HCT116 (cell line): Measurements from ENCODE around the gene YWHAQ.

Source experiments
- ATF3 ChIP-seq: IDR thresholded peaks from 2 replicates; pipeline ENCODE4 v1.6.1; 2012
- EZH2 ChIP-seq: fragments of 200-600 bp; sonication (generic); IDR thresholded peaks from 2 replicates; pipeline ENCODE4 v1.6.1; 2017; ENCODE audit warnings: antibody characterized with exemption, mixed run types
- EZH2phosphoT487 ChIP-seq: fragments of 200-600 bp; IDR thresholded peaks from 2 replicates; pipeline ENCODE4 v1.6.1; 2018; ENCODE audit warnings: antibody characterized with exemption, borderline replicate concordance
- FOSL1 ChIP-seq: IDR thresholded peaks from 2 replicates; pipeline ENCODE4 v1.6.1; 2012; ENCODE audit warnings: low read depth
- POLR2A ChIP-seq: IDR thresholded peaks from 2 replicates; pipeline ENCODE4 v1.7.0; 2011; ENCODE audit warnings: borderline replicate concordance; ENCODE audit not compliant: insufficient read depth, insufficient read length; ENCODE audit errors: extremely low read depth
- POLR2AphosphoS5 ChIP-seq: IDR thresholded peaks from 2 replicates; pipeline ENCODE4 v1.6.1; 2011; ENCODE audit warnings: mild to moderate bottlenecking, low read depth, low read length, moderate library complexity
- RAD21 ChIP-seq: IDR thresholded peaks from 2 replicates; pipeline ENCODE4 v1.6.1; 2012; ENCODE audit warnings: low read depth, mild to moderate bottlenecking
- SRF ChIP-seq: IDR thresholded peaks from 2 replicates; pipeline ENCODE4 v1.6.1; 2012; ENCODE audit warnings: low read depth
- ZFX ChIP-seq: fragments of 450-650 bp; IDR thresholded peaks from 2 replicates; pipeline ENCODE4 v1.6.1; 2017
- TF ChIP-seq, protein P1 (sequence below), 3 experiments: fragments of 200-600 bp in 1 of 3; sonication (generic) in 1 of 3; IDR thresholded peaks in 2 of 3; conservative IDR thresholded peaks in 1 of 3; 2 replicates each; pipeline ENCODE4 v1.5.1; 2012 to 2017; ENCODE audit warnings: low read depth in 2 of 3, low read length in 2 of 3, antibody characterized with exemption in 1 of 3, borderline replicate concordance in 1 of 3, control low read depth in 1 of 3, mild to moderate bottlenecking in 1 of 3, mixed read lengths in 1 of 3, mixed run types in 1 of 3, moderate library complexity in 1 of 3; ENCODE audit not compliant: insufficient read depth in 1 of 3

GRCh38 chr2:9618410-9618809, 12.4 kb downstream of the YWHAQ start:
- TF ChIP-seq, protein P1, sequence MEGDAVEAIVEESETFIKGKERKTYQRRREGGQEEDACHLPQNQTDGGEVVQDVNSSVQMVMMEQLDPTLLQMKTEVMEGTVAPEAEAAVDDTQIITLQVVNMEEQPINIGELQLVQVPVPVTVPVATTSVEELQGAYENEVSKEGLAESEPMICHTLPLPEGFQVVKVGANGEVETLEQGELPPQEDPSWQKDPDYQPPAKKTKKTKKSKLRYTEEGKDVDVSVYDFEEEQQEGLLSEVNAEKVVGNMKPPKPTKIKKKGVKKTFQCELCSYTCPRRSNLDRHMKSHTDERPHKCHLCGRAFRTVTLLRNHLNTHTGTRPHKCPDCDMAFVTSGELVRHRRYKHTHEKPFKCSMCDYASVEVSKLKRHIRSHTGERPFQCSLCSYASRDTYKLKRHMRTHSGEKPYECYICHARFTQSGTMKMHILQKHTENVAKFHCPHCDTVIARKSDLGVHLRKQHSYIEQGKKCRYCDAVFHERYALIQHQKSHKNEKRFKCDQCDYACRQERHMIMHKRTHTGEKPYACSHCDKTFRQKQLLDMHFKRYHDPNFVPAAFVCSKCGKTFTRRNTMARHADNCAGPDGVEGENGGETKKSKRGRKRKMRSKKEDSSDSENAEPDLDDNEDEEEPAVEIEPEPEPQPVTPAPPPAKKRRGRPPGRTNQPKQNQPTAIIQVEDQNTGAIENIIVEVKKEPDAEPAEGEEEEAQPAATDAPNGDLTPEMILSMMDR (IDR thresholded peaks at IDR 0.05 in 2 of 3, conservative IDR thresholded peaks at IDR 0.05 in 1 of 3; ENCODE audit: borderline replicate concordance in 1 of 3, insufficient read depth in 1 of 3, low read depth in 2 of 3, low read length in 2 of 3) = no peak
- TF ChIP-seq EZH2 (no peak), POLR2A (no peak), RAD21 (no peak), ATF3 (no peak), POLR2AphosphoS5 (no peak), ZFX (no peak), EZH2phosphoT487 (no peak), FOSL1 (no peak), SRF (no peak)
